OCI-M1 (cell line): Measurements from ENCODE around the gene SMIM45.

Experiments
- DNase-seq: peaks from one replicate; lab custom pipeline; 2025; lab: John Stamatoyannopoulos, UW

Gene SMIM45

GRCh38 chr22:41915786-41916493 lies 36.0 kb upstream of the SMIM45 start:
- no peak for DNase-seq

GRCh38 chr22:41916745-41917358 lies 35.1 kb upstream of the SMIM45 start:
- DNase-seq, result no peak

GRCh38 chr22:41917375-41917902 lies 34.5 kb upstream of the SMIM45 start:
- no peak for DNase-seq

- peak; percentile 70 for DNase-seq
These were observed 33.8 kb upstream of the SMIM45 start for GRCh38 chr22:41917903-41918791.

- no peak for DNase-seq
These were observed 32.4 kb upstream of the SMIM45 start for GRCh38 chr22:41919357-41920224.

GRCh38 chr22:41920271-41920976 lies 31.5 kb upstream of the SMIM45 start:
- no peak for DNase-seq

- DNase-seq, result no peak
These were observed 29.6 kb upstream of the SMIM45 start for GRCh38 chr22:41922328-41922727.

- DNase-seq, result no peak
These were observed 28.9 kb upstream of the SMIM45 start for GRCh38 chr22:41922940-41923594.

GRCh38 chr22:41923595-41924276 lies 28.2 kb upstream of the SMIM45 start:
- no peak for DNase-seq

- DNase-seq, result peak; percentile 64
These were observed 26.0 kb upstream of the SMIM45 start for GRCh38 chr22:41925783-41926460.

- DNase-seq, result no peak
These were observed 24.1 kb upstream of the SMIM45 start for GRCh38 chr22:41927813-41928212.

- DNase-seq, result no peak
These were observed 23.1 kb upstream of the SMIM45 start for GRCh38 chr22:41928593-41929417.

- no peak for DNase-seq
These were observed 22.5 kb upstream of the SMIM45 start for GRCh38 chr22:41929418-41929810.

GRCh38 chr22:41931701-41932269 lies 20.2 kb upstream of the SMIM45 start:
- no peak for DNase-seq

GRCh38 chr22:41932353-41932752 lies 19.6 kb upstream of the SMIM45 start:
- DNase-seq, result no peak

- no peak for DNase-seq
These were observed 18.4 kb upstream of the SMIM45 start for GRCh38 chr22:41933411-41934177.
